BJ (cell line): Measurements from ENCODE around the gene TPRKB. TPM values are rescaled to one million over a fixed set of nuclear protein-coding genes. Genes with fewer than 3 reads are reported as not detected.
"Not testable (repeated sequence)": the region's sequence is repeated elsewhere in the genome, so short reads cannot be mapped to it uniquely, and the experiment has no call there.

Experiments
- CTCF ChIA-PET: fragments of 350-600 bp; formaldehyde crosslinking; extraction: SDS; loops from one replicate; lab custom pipeline; 2021; ENCODE audit warnings: antibody characterized with exemption, inconsistent platforms; lab: Yijun Ruan, JAX
- POLR2A ChIA-PET: fragments of 300-600 bp; sonication (Branson Sonifier 250); formaldehyde crosslinking; extraction: SDS; loops from one replicate; lab custom pipeline; 2021; ENCODE audit warnings: antibody characterized with exemption; lab: Charles Lee
- DNase-seq: peaks from one replicate; pipeline ENCODE4 v3.0.0-alpha.2; 2011; ENCODE audit warnings: low read depth
- H3K27me3 ChIP-seq: 2 replicates; pipeline ENCODE4 v1.6.0; 2011; ENCODE audit warnings: low read length; ENCODE audit not compliant: control insufficient read depth, insufficient read depth
- H3K36me3 ChIP-seq: 2 replicates; pipeline ENCODE4 v1.5.1; 2011; ENCODE audit warnings: low read length; ENCODE audit not compliant: control insufficient read depth, insufficient read depth
- H3K4me3 ChIP-seq: 2 replicates; pipeline ENCODE4 v1.5.1; 2011; ENCODE audit warnings: low read depth, mild to moderate bottlenecking, control low read depth, low read length
- CTCF ChIP-seq: IDR thresholded peaks from 2 replicates; pipeline ENCODE4 v1.5.1; 2011; ENCODE audit warnings: low read depth, mild to moderate bottlenecking, control low read depth, inconsistent platforms, low read length, moderate library complexity; ENCODE audit not compliant: insufficient read depth
- polyA plus RNA-seq: library from polyadenylated mRNA; depleted of rRNA; stranded (reverse); fragments of >200 nt; gene quantifications from 2 replicates; pipeline ENCODE4 v1.2.3, GENCODE V29; 2011

The TPRKB gene
- polyA plus RNA-seq, 1 experiment, result 16.0 TPM

GRCh38 chr2:73718421-73718820 is 18.7 kb downstream of the TPRKB start:
- Histone ChIP-seq H3K36me3 (no peaks in the 10 kb centered on the region), H3K27me3 (no peaks in the 10 kb centered on the region), H3K4me3 (no peak overlapping the region)
- no peak for TF ChIP-seq CTCF
- ChIA-PET POLR2A (no interaction called here), CTCF (no interaction called here)
- DNase-seq, result no peak

- DNase-seq, H3K36me3 ChIP-seq, H3K27me3 ChIP-seq, CTCF ChIA-PET, POLR2A ChIA-PET, H3K4me3 ChIP-seq: not testable (repeated sequence)
Observed at GRCh38 chr2:73717695-73718094, 19.4 kb downstream of the TPRKB start.

GRCh38 chr2:73717251-73717606 is 19.9 kb downstream of the TPRKB start:
- ChIA-PET CTCF (no interaction called here), POLR2A (no interaction called here)
- Histone ChIP-seq H3K4me3 (no peak overlapping the region), H3K27me3 (no peaks in the 10 kb centered on the region), H3K36me3 (no peaks in the 10 kb centered on the region)
- no peak for TF ChIP-seq CTCF
- no peak for DNase-seq

- POLR2A ChIA-PET, result no interaction called here
- Histone ChIP-seq H3K27me3 (no peaks in the 10 kb centered on the region), H3K4me3 (no peak overlapping the region), H3K36me3 (no peaks in the 10 kb centered on the region)
- TF ChIP-seq CTCF, result no peak
- CTCF ChIA-PET, result no interaction called here
- DNase-seq, result no peak
Observed at GRCh38 chr2:73716543-73717250, 20.4 kb downstream of the TPRKB start.

- Histone ChIP-seq H3K4me3 (no peak overlapping the region), H3K27me3 (no peaks in the 10 kb centered on the region), H3K36me3 (no peaks in the 10 kb centered on the region)
- POLR2A ChIA-PET, result no interaction called here
- TF ChIP-seq CTCF, result no peak
- CTCF ChIA-PET, result no interaction called here
- DNase-seq, result no peak
Observed at GRCh38 chr2:73714091-73714490, 23.1 kb downstream of the TPRKB start.

GRCh38 chr2:73708527-73708926 is 28.6 kb downstream of the TPRKB start:
- no peak for TF ChIP-seq CTCF
- CTCF ChIA-PET, result interaction anchor here (0.6 kb wide), 1 partner anchor 401 kb away, joined by 3 read pairs; no protein-coding TSS in a partner anchor
- POLR2A ChIA-PET, result no interaction called here
- Histone ChIP-seq H3K36me3 (no peaks in the 10 kb centered on the region), H3K4me3 (no peak overlapping the region), H3K27me3 (peaks cover 2% of the 10 kb centered on the region; the same call in 1 of the 2 replicates)
- no peak for DNase-seq
